Choroid plexus epithelial cell (primary cell): Measurements from ENCODE around the gene EPS8L2.

Source experiments
- DNase-seq: peaks from one replicate; pipeline ENCODE4 v3.0.0-alpha.2; 2010; ENCODE audit warnings: low read depth
- H3K4me3 ChIP-seq: 2 replicates; pipeline ENCODE4 v1.5.1; 2011; ENCODE audit warnings: low read depth, mild to moderate bottlenecking, control low read depth, low read length, moderate library complexity
- CTCF ChIP-seq: conservative IDR thresholded peaks from 2 replicates; pipeline ENCODE4 v1.5.1; 2011; ENCODE audit warnings: low read depth, mild to moderate bottlenecking, control low read depth, inconsistent platforms, low read length, moderate library complexity

EPS8L2 gene

GRCh38 chr11:767238-767637, 61.2 kb downstream of the EPS8L2 start:
- TF ChIP-seq CTCF, result no peak
- H3K4me3 ChIP-seq, result no peak overlapping the region
- no peak for DNase-seq

GRCh38 chr11:769887-770641, 64.0 kb downstream of the EPS8L2 start:
- no peak for TF ChIP-seq CTCF
- no peak overlapping the region for H3K4me3 ChIP-seq
- no peak for DNase-seq

GRCh38 chr11:770642-771616, 64.9 kb downstream of the EPS8L2 start:
- no peak for DNase-seq
- no peak overlapping the region for H3K4me3 ChIP-seq
- no peak for TF ChIP-seq CTCF

GRCh38 chr11:771617-772204, 65.7 kb downstream of the EPS8L2 start:
- no peak overlapping the region for H3K4me3 ChIP-seq
- no peak for DNase-seq

GRCh38 chr11:772429-773390, 66.7 kb downstream of the EPS8L2 start:
- TF ChIP-seq CTCF, result no peak
- no peak overlapping the region for H3K4me3 ChIP-seq
- DNase-seq, result no peak

More at GRCh38 chr11:771617-772204, 65.7 kb downstream of the EPS8L2 start:
- no peak for TF ChIP-seq CTCF

- no peak overlapping the region for H3K4me3 ChIP-seq
- TF ChIP-seq CTCF, result no peak
- DNase-seq, result no peak
Measured at GRCh38 chr11:773425-773824, 67.4 kb downstream of the EPS8L2 start.
